AG08396 (cell line): Measurements from ENCODE around the gene ALKBH3.

Experiments used
- DNase-seq: peaks from one replicate; pipeline ENCODE4 v3.0.0; 2012; ENCODE audit warnings: low spot score, mixed read lengths

Gene ALKBH3

GRCh38 chr11:43880640-43881159 is at the start of gene ALKBH3:
Gene ALKBH3, plus strand, starts transcription at chr11:43880831. Its CDS starts 1,822 bp downstream, at chr11:43882653.
- DNase-seq: peak; percentile 92

DNA sequence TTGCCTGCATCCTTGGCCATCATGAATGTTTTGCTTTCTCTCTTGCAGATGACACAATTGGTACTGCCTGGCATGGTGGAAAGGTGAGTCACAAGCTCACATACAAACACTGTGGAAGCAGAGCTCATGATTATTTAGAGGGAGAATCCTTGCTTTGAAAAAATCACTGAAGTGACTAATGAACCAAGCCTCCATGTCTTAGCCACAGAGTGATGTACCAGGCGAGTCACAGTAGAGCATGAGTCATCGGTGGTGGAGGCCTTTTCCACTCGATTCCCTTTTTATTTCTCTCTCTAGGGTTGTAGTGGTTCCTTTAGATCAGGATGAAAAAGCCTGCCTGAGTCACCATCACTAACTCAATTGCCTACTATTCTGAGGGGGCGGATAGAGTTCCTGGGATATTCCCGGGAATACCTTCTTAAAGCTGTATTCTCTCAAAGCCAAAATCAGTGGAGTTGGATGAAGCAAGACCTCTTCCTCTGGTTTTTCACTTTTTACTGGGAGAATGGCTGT is 49.6 kb upstream of the ALKBH3 start:
- DNase-seq: peak; percentile 84

DNA sequence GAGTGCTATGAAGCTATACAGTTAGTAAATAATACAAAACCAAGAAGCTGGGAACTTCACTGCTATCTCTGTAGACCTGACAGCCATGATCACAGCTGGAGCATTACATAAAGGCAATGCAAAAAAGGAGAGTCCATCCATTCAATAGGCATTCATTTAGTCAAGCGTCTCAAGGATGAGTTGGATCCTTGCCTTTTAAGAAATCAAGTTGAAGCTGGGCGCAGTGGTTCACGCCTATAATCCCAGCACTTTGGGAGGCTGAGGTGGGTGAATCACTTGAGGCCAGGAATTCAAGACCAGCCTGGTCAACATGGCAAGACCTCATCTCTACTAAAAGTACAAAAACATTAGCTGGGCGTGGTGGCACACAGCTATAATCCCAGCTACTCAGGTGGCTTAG is 48.1 kb upstream of the ALKBH3 start:
- no peak for DNase-seq

DNA sequence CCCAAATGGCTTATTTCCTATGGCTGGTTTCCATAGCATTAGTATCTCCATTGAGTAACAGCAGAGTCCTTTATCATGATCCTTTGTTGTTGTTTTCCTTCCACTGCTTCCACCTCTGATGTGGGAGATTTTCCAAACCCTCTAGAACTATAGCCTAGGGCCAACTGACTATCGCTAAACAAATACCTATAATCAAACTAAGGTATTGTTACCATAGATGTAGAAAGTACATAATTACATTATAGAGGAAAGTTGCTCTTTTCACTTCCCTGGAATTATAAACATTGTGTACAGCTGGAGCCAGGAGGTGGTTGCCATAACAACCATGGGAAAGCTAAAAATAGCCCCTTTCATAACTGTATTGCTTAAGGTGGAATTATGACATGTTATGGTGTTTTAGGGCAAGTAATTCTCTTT is 47.0 kb upstream of the ALKBH3 start:
- DNase-seq: peak; percentile 28

GRCh38 chr11:43834286-43834685 is 46.3 kb upstream of the ALKBH3 start:
- no peak for DNase-seq

- DNase-seq: no peak
Measured at GRCh38 chr11:43835104-43835503, 45.5 kb upstream of the ALKBH3 start.

DNA sequence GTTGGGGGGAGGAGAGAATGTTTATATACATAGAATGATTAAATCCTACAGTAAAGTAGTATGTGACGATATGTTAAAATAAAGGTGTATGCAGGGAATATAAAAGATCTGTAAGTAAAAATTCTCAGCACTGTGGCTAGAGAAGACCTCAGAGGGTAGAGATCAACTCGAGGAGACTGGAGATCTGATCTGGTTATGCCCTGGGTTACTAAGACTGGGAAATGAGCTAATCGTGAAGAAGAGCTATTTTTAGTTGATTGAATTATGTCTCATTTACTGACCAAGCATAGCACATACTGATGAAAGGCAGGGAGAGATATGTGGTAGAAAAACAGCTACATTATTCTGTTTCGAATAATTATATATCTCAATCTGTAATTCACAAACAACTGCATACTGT is 42.8 kb upstream of the ALKBH3 start:
- no peak for DNase-seq

GRCh38 chr11:43842021-43842420 is 38.6 kb upstream of the ALKBH3 start:
- DNase-seq: no peak

GRCh38 chr11:43845816-43846215 is 34.8 kb upstream of the ALKBH3 start:
- no peak for DNase-seq

DNA sequence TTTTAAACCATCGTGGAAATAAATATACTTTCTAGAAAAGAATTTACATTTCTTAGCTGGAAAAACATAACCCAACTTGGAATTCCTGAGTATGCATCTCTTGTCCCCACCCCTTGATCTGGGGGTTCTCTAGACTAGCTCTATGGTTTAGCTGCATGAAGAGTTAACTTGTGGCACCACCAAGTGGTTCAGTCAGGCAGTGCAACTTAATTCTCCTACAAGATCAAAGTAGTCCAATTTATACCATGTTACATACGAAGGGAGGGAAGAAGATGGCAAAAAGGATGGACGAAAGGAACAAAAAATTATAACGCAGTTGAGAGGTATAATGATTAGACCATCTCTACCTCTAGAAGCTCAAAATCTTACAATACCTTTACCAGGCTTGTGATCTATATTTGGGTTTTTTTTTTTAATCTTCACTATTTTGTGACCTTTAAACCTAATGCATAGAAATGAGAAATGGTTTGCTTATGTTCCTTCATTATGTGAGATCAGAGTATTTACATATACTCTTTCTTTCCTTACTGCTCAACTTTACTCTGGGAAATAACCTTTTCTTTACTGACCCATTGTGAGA is 28.5 kb upstream of the ALKBH3 start:
- DNase-seq: peak; percentile 65

- DNase-seq: no peak
Measured at GRCh38 chr11:43853781-43854180, 26.9 kb upstream of the ALKBH3 start.

GRCh38 chr11:43856993-43857392 is 23.6 kb upstream of the ALKBH3 start:
- DNase-seq: no peak

GRCh38 chr11:43861141-43861540 is 19.5 kb upstream of the ALKBH3 start:
- no peak for DNase-seq

DNA sequence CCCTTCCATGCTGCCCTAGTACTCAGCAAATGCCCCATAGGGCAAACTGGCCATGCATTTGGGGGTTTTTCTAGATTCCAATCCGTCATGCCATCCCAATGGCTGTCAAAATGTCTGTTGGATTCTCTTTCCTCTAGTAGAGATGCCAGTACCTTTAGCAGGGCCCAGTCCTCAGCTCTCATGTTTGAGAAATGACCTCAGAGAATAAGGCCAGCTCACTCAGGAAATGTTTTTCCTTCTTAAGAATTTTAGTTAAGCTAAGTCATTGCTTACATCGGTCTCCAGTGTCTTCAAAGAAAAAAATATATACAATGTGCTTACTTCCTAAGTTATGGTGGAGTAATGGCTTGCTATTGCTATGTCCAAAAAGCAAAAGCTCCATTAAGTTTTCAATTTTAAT is 14.1 kb upstream of the ALKBH3 start:
- DNase-seq: no peak

DNA sequence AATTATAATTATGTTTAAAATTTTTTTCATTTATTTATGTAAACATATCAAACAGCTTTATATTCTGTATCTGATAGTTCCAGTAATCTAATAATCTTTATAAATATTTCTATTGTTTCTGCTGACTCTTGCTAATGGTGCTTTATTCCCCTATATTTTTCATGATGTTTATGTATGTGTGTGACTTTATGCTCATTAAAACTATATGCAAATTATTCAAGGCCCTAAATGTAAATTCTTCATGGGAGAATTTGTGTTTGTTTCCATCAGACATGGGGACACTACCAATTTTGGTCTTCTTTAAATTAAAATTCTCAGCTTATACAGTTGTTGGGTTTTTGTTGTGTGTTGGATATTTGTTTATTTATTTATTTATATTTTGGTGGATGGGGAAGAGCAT is 13.7 kb upstream of the ALKBH3 start:
- DNase-seq: no peak

GRCh38 chr11:43868852-43869567 is 11.6 kb upstream of the ALKBH3 start:
- DNase-seq: peak; percentile 34

DNA sequence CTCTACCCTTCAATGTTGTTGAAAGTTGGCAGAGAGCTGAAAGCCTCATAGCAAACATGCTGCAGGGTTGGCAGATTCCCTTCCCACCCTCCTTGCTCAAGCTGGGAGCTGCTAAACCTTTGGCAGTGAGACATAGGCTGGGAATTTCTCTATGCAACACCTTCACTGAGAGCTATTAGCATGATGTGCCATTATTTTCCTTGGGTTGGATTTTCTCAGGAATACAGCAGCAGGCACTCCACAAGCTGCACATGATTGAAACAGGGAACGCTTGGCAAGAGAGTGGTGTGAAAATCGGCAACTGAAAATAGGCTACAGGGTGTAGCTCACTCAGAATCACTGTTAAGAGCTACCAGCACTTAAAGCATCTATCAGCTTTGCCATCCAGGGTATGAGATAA is 9.6 kb upstream of the ALKBH3 start:
- DNase-seq: no peak

DNA sequence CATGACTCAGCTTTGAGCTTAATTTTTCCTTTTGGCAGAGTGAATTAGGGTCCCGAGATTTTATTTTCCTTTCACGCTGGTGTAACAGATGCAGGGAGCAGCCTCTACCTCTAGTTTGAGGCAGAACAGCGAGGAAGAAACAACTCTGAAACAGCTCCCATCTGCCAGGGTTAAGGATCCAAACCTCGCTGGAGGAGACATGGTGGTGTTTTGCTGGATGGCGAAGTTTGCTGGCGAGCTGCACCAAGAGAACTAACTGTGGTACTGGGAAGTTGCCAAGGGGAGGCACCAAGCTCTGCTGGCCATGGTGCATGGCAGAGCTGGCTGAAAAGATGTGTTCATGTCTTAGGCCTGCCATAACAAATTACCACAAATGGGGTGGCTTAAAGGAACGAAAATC is 7.6 kb upstream of the ALKBH3 start:
- no peak for DNase-seq

GRCh38 chr11:43874078-43874477 is 6.6 kb upstream of the ALKBH3 start:
- DNase-seq: no peak

GRCh38 chr11:43874738-43875137 is 5.9 kb upstream of the ALKBH3 start:
- DNase-seq: no peak

GRCh38 chr11:43879789-43880639 is 617 bp upstream of the ALKBH3 start:
- no peak for DNase-seq

GRCh38 chr11:43892851-43893250 is 12.2 kb downstream of the ALKBH3 start:
- DNase-seq: no peak

- no peak for DNase-seq
Measured at GRCh38 chr11:43894546-43894945, 13.9 kb downstream of the ALKBH3 start.
